ENCODE data around the gene RPL35.

GRCh38 chr9:124818431-124819281 lies 43.1 kb downstream of the RPL35 start:
- TF ChIP-seq CTCF (conservative IDR thresholded peaks at IDR 0.05) (no peak), ZFX (IDR thresholded peaks at IDR 0.05) (no peak)

Data from C4-2B (cell line).